HG03108 (cell line): ENCODE measurements around the gene NRP1.
A peak's percentile ranks its signal among the peaks of the same experiment; 100 is the strongest.
"Not testable (repeated sequence)": the region's sequence is repeated elsewhere in the genome, so short reads cannot be mapped to it uniquely, and the experiment has no call there.

Experiments
- ATAC-seq: cut with Tn5 transposase; IDR thresholded peaks from one replicate; pipeline ENCODE4 v1.9.1; 2021; ENCODE audit warnings: moderate library complexity; ENCODE audit not compliant: unreplicated experiment

Gene NRP1

GRCh38 chr10:33154590-33154989 is 179.9 kb downstream of the NRP1 start:
- no peak for ATAC-seq

DNA sequence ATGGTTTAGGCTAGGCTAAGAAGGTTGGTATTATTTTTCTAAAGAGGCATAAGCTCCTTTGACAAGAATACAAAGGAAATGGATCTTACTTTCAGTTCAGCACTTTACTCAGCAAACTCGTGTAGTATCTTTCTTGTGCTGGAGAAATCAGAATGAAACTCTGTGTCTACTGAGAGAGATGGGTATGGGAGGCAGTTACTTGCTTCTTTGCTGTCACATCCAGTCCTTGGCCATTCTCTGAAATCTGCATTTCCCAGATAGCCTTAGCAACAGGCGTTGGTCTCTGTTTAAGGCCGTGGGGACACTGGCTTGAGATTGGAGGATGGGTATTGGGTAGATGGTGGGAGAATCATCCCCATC is 180.5 kb downstream of the NRP1 start:
- no peak for ATAC-seq

- ATAC-seq = no peak
These were observed 181.1 kb downstream of the NRP1 start for GRCh38 chr10:33153251-33153967.

- ATAC-seq = no peak
These were observed 181.7 kb downstream of the NRP1 start for GRCh38 chr10:33152750-33153149.

GRCh38 chr10:33152146-33152545 is 182.3 kb downstream of the NRP1 start:
- no peak for ATAC-seq

- no peak for ATAC-seq
These were observed 183.1 kb downstream of the NRP1 start for GRCh38 chr10:33151344-33151864.

- ATAC-seq = no peak
These were observed 183.6 kb downstream of the NRP1 start for GRCh38 chr10:33150889-33151288.

DNA sequence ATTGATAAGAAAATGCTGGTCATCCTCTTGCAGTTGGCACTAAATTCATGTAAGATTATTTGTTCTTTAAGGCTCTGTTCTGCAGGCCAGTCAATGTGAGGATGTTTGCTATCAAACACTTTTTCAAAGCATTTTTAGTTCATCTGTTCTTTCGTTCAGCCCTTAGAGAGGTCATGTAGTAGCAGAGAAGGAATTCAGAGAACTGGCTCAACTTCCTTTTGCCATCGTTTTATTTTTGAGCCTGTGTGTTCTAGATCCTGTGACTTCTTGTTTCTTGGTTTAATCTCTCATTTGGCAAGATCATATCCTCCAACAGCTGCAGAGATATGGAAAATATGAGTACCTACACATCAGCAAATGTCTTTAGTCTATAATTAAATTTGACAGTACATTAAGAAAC is 184.3 kb downstream of the NRP1 start:
- no peak for ATAC-seq

DNA sequence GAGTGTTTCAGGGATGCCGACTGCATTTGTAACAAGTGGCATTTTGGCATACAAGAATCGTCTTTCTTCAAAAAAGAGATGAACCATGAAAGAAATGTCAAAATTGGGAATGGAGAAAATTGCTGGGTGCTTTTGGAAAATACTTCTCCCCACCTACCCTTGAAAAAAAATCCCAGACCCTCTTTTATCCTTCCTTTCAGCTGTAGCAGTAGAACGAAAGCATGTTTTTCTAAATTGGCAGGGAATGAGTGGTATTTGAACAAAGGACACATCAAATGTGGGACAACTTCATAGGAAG is 187.5 kb downstream of the NRP1 start:
- no peak for ATAC-seq

GRCh38 chr10:33146189-33147012 is 188.1 kb downstream of the NRP1 start:
- no peak for ATAC-seq

GRCh38 chr10:33145451-33146188 is 188.8 kb downstream of the NRP1 start:
- ATAC-seq = no peak

DNA sequence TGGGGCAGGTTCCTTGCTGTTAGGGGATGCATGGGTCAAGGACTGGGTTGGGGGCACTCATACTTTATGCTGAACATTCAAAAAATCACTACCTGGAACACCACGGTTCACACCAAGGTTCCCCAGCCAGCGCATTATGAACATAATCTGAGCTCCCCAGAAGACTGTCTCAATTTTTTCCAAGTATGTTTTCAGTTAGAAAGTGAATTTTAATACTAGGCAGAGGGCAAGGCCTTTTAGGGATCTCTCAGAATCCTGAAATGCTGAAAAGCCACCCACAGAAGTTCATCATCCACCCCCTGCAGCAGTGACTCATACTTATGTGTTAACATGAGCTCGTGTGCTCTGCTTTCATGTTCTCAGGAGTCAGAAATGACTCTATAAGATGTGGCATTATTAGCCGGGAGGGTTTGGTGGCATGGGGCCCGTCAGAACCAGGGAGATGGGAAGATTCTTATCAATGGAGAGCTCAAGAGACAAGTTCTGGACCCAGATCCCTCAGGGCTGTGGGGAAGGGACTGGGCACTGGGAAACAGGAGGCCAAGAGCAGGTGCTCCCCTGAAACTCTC is 191.2 kb downstream of the NRP1 start:
- ATAC-seq = peak; percentile 64

DNA sequence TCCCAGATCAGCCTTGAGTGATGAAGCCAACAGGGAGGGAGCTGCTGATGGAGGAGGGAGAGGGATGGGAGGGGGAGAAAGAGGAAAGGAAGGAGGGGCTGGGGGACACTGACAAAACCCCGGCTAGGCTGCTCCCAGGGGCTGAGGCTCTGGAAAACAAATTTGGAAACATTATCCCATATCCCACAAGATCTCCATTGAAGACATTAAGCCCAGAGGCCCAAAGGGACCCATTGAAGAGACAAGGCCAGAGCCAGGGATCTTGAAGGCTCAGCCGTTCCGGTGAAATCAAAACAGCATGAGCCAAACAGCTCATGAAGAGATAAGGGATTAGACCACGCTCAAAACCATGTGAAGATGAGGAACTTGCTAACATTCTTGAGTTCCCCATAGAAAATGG is 192.2 kb downstream of the NRP1 start:
- ATAC-seq = no peak

DNA sequence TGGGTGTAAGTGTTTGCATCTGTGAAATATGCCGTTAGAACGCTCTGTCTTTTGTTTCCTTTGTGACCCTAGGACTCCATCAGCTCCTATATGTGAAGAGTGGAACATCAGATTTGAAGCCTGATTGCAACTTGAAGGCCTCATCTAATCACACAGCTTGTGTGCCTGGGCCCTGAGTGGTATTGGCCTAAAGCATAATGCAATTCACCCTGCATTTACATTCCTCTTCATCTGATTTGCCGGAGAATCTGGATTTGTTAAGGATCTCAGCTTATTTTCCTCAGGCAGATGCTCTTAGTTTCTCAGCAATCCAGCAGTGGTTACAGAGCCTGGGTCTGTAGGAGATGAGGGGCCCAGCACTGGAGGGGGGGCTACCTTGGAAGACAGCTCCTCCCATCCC is 193.2 kb downstream of the NRP1 start:
- no peak for ATAC-seq

GRCh38 chr10:33139181-33139646 is 195.3 kb downstream of the NRP1 start:
- no peak for ATAC-seq

DNA sequence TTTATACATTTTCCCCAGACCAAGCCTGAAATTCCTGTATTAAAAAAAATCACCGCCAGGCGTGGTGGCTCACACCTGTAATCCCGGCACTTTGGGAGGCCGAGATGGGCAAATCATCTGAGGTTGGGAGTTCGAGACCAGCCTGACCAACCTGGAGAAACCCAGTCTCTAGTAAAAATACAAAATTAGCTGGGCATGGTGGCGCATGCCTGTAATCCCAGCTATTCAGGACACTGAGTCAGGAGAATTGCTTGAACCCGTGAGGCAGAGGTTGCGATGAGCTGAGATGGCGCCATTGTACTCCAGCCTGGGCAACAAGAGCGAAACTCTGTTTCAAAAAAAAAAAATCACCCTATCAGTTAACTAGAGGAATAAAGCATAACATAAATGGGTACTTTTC is 195.8 kb downstream of the NRP1 start:
- ATAC-seq = not testable (repeated sequence)

- ATAC-seq = no peak
These were observed 197.0 kb downstream of the NRP1 start for GRCh38 chr10:33137356-33138005.

DNA sequence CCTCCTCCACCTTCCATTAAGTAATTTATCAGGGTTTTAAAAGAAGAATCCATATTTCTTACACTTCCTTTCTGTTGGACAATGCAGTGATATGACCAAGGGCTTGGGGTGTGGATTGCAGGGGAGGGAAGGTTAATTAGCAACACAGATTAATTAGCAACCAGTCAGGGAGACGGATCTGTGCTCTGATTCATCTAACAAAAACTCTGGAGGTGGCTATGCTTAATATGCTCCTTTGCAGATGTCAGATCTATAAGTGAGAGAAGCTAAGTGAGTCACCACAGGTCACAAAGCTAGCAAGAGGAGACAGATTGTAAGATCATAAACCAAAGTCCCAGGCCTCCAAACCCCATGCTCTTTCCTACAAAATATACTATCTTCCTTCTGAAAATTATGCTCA is 197.7 kb downstream of the NRP1 start:
- ATAC-seq = no peak

DNA sequence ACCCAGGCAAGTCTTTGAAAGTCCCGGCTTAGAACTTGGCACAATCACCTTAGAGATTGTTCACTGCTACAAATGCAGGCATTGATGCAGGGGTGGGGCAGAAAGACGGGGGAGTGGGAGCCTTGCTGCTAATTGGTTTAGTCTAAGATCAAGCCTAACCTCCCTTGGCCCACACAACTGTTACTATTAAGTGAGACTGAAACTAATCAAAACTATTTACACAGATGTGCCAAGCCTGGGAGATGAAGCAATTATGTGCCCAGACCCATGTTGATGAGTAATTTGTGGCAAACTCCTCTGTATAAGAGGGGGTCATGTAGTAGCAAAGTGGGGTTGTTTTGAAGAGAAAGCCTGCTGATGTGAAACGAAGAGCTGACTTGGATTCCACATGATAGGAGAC is 198.2 kb downstream of the NRP1 start:
- ATAC-seq = peak; percentile 27

GRCh38 chr10:33134011-33134751 is 200.3 kb downstream of the NRP1 start:
- peak; percentile 56 for ATAC-seq
